ENCODE measurements around the gene IRAK2. TPM values are rescaled to one million over a fixed set of nuclear protein-coding genes. Genes with fewer than 3 reads are reported as not detected.

IRAK2 gene
- total RNA-seq, 1 experiment from 2014 or later: 4.2 TPM

DNA sequence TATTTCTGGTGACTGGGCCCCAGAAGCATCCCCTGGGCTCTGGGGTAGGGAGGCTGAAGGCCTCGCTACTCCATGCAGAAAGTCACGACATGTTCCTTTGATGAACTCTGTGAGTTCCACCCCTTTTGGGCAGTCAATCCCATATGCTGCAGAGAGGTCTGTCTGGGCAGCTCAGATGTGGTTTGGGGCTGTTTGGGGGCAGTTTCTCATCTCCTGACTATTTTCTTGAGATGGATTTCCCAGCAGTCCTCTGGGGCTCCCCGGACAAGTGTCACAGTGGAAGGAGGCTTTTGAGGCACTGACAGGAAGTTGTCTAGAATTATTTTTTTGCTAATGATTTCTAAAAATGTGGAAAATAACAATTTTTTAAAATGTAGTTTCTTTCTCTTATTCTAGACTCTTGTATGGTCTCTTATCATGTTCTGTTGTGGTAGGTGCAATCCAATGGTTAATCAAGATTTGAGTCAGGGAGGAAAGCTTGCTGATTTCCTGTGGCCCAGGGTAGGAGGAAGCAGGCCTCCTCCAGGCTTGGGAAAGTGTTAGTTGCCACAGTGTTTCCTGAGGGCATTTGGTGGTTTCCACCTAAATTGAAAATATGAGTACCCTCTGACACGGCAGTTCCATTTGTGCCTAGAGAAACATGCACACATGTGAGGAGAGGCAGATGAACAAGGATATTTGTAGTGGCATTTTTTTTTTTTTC is 63.7 kb downstream of the IRAK2 start:
- H3K36me3 Mint-ChIP-seq (ENCODE audit: insufficient read depth, unreplicated experiment): peaks cover 19% of the 10 kb centered on the region
- no peaks in the 10 kb centered on the region for H3K9me3 Mint-ChIP-seq (ENCODE audit: unreplicated experiment)
- ChIA-PET CTCF (interaction anchor here (0.6 kb wide), 1 partner anchor 310 kb away, joined by 3 read pairs; no protein-coding TSS in a partner anchor), POLR2A (no interaction called here)
- intact Hi-C loops (cut with micrococcal nuclease; ENCODE audit: unreplicated experiment): no loop called here
- Histone ChIP-seq H3K9me3 (no peaks in the 10 kb centered on the region), H3K4me3 (ENCODE audit: low read depth, low read length) (no peak overlapping the region), H3K36me3 (ENCODE audit: control insufficient read depth, insufficient read depth, low read length) (no peaks in the 10 kb centered on the region), H3K27me3 (replicated peaks; ENCODE audit: control insufficient read depth, insufficient read depth, low read length) (no peaks in the 10 kb centered on the region), H3K4me1 (no peaks in the 10 kb centered on the region)
- H3K4me1 Mint-ChIP-seq (ENCODE audit: low read depth, unreplicated experiment): peaks cover 7% of the 10 kb centered on the region
- TF ChIP-seq, protein P1, sequence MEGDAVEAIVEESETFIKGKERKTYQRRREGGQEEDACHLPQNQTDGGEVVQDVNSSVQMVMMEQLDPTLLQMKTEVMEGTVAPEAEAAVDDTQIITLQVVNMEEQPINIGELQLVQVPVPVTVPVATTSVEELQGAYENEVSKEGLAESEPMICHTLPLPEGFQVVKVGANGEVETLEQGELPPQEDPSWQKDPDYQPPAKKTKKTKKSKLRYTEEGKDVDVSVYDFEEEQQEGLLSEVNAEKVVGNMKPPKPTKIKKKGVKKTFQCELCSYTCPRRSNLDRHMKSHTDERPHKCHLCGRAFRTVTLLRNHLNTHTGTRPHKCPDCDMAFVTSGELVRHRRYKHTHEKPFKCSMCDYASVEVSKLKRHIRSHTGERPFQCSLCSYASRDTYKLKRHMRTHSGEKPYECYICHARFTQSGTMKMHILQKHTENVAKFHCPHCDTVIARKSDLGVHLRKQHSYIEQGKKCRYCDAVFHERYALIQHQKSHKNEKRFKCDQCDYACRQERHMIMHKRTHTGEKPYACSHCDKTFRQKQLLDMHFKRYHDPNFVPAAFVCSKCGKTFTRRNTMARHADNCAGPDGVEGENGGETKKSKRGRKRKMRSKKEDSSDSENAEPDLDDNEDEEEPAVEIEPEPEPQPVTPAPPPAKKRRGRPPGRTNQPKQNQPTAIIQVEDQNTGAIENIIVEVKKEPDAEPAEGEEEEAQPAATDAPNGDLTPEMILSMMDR (IDR thresholded peaks at IDR 0.05; ENCODE audit: insufficient read depth in 1 of 2, low read depth in 1 of 2, low read length in 1 of 2, severe bottlenecking in 1 of 2, unreplicated experiment in 1 of 2): no peak
- H3K27me3 Mint-ChIP-seq (ENCODE audit: insufficient read depth, unreplicated experiment): no peaks in the 10 kb centered on the region
- H3K27ac Mint-ChIP-seq (ENCODE audit: unreplicated experiment): no peak overlapping the region
- DNase-seq: no peak
- BruUV-seq (replicated peaks): no TSS peak
- no peak overlapping the region for H3K4me3 Mint-ChIP-seq (ENCODE audit: unreplicated experiment)

DNA sequence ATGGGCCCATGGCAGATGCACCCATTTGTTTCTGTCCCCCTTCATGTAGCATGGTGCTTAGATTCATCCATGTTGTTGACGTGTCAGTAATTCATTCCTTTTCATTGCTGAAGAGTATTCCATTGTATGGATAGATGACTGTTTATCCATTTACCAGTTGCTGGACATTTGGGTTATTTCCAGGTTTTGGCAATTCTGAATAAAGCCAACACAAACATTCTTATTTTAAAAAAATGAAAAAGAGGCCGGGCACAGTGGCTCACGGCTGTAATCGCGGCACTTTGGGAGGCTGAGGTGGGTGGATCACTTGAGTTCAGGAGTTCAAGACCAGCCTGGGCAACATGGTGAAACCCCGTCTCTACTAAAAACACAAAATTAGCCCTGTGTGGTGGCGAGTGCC is 64.9 kb downstream of the IRAK2 start:
- no TSS peak for BruUV-seq (replicated peaks)
- H3K4me3 ChIP-seq (ENCODE audit: low read depth, low read length): no peak overlapping the region
- Mint-ChIP-seq H3K27me3 (ENCODE audit: insufficient read depth, unreplicated experiment) (no peaks in the 10 kb centered on the region), H3K36me3 (ENCODE audit: insufficient read depth, unreplicated experiment) (peaks cover 11% of the 10 kb centered on the region), H3K4me3 (ENCODE audit: unreplicated experiment) (no peak overlapping the region), H3K4me1 (ENCODE audit: low read depth, unreplicated experiment) (peaks cover 5% of the 10 kb centered on the region), H3K27ac (ENCODE audit: unreplicated experiment) (no peak overlapping the region), H3K9me3 (ENCODE audit: unreplicated experiment) (no peaks in the 10 kb centered on the region)
- H3K9me3 ChIP-seq: no peaks in the 10 kb centered on the region
- DNase-seq: no peak
- H3K27me3 ChIP-seq (replicated peaks; ENCODE audit: control insufficient read depth, insufficient read depth, low read length): no peaks in the 10 kb centered on the region
- CTCF ChIA-PET: no interaction called here
- TF ChIP-seq, protein P1 (IDR thresholded peaks at IDR 0.05; ENCODE audit: insufficient read depth in 1 of 2, low read depth in 1 of 2, low read length in 1 of 2, severe bottlenecking in 1 of 2, unreplicated experiment in 1 of 2): no peak
- H3K36me3 ChIP-seq (ENCODE audit: control insufficient read depth, insufficient read depth, low read length): no peaks in the 10 kb centered on the region
- intact Hi-C loops (cut with micrococcal nuclease; ENCODE audit: unreplicated experiment): no loop called here
- H3K4me1 ChIP-seq: no peaks in the 10 kb centered on the region
- POLR2A ChIA-PET: no interaction called here

DNA sequence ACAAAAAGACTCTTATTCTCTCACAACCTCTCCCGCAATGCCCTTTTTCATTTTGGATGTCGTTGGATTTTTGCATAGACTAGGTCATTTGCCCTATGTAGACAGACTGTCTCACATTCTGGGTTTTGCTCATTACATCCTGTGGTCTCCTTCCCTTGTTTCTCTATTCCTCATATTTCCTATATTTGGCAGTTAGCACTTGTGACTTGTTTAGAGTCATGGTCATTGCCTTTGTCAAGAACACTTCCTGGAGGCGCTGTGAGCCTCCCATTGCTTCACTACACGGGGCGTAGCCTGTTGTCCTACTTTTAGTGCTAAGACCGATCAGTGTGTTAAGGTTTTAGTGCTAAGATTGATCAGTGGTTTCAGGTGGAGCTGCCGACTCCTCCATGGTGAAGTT is 67.4 kb downstream of the IRAK2 start:
- Mint-ChIP-seq H3K36me3 (ENCODE audit: insufficient read depth, unreplicated experiment) (peaks cover 15% of the 10 kb centered on the region), H3K9me3 (ENCODE audit: unreplicated experiment) (no peaks in the 10 kb centered on the region), H3K27ac (ENCODE audit: unreplicated experiment) (no peak overlapping the region), H3K27me3 (ENCODE audit: insufficient read depth, unreplicated experiment) (no peaks in the 10 kb centered on the region), H3K4me3 (ENCODE audit: unreplicated experiment) (no peak overlapping the region), H3K4me1 (ENCODE audit: low read depth, unreplicated experiment) (no peaks in the 10 kb centered on the region)
- ChIA-PET CTCF (no interaction called here), POLR2A (no interaction called here)
- BruUV-seq (replicated peaks): no TSS peak
- Histone ChIP-seq H3K27me3 (replicated peaks; ENCODE audit: control insufficient read depth, insufficient read depth, low read length) (no peaks in the 10 kb centered on the region), H3K9me3 (no peaks in the 10 kb centered on the region), H3K4me1 (no peaks in the 10 kb centered on the region), H3K36me3 (ENCODE audit: control insufficient read depth, insufficient read depth, low read length) (no peaks in the 10 kb centered on the region), H3K4me3 (ENCODE audit: low read depth, low read length) (no peak overlapping the region)
- TF ChIP-seq, protein P1 (IDR thresholded peaks at IDR 0.05; ENCODE audit: insufficient read depth in 1 of 2, low read depth in 1 of 2, low read length in 1 of 2, severe bottlenecking in 1 of 2, unreplicated experiment in 1 of 2): no peak
- no peak for DNase-seq
- intact Hi-C loops (cut with micrococcal nuclease; ENCODE audit: unreplicated experiment): no loop called here

Measured in Caco-2 (cell line).